Endothelial cell of umbilical vein (primary cell): ENCODE data around the gene PPA2. TPM values are rescaled to one million over a fixed set of nuclear protein-coding genes. Genes with fewer than 3 reads are reported as not detected.
"Not testable (repeated sequence)": the region's sequence is repeated elsewhere in the genome, so short reads cannot be mapped to it uniquely, and the experiment has no call there.

ENCODE experiments used
- BruUV-seq: library from RNA; stranded (reverse); fragments of 400-500 nt; replicated peaks from 2 replicates; lab custom pipeline; 2021; lab: Mats Ljungman, UMichigan
- CTCF ChIA-PET: fragments of 300-600, 350-600 bp; sonication (Branson Sonifier 250); formaldehyde crosslinking; loops from one replicate; lab custom pipeline; 2021; ENCODE audit warnings: antibody characterized with exemption, inconsistent platforms; lab: Charles Lee
- POLR2A ChIA-PET: fragments of 300-600, 350-600 bp; sonication (Branson Sonifier 250); formaldehyde crosslinking; loops from one replicate; lab custom pipeline; 2021; ENCODE audit warnings: antibody characterized with exemption, inconsistent platforms; lab: Charles Lee
- DNase-seq: peaks from one replicate; pipeline ENCODE4 v3.0.0-alpha.2; 2011; ENCODE audit warnings: low read depth, low spot score
- FAIRE-seq: peaks from 2 replicates; lab custom pipeline; 2011; peaks lifted over from hg19 to GRCh38; lab: Jason Lieb, UNC
- H2AFZ ChIP-seq: 2 replicates; pipeline ENCODE4 v1.6.0; 2012; ENCODE audit warnings: low read depth, low read length, control low read depth, inconsistent platforms
- H3K27ac ChIP-seq: 2 replicates; pipeline ENCODE4 v1.5.1; 2011; ENCODE audit warnings: low read depth, mild to moderate bottlenecking, control low read depth, low read length, moderate library complexity; ENCODE audit not compliant: insufficient read depth
- H3K27me3 ChIP-seq, 2 experiments: 2 replicates each; pipeline versions ENCODE4 v1.6.0 to v1.6.1; 2011; ENCODE audit warnings: low read length in 2 of 2, mixed read lengths in 1 of 2; ENCODE audit not compliant: control insufficient read depth in 2 of 2, insufficient read depth in 2 of 2
- H3K36me3 ChIP-seq, 2 experiments: 2 replicates in 1 of 2; 3 replicates in 1 of 2; pipeline ENCODE4 v1.5.1; 2011; ENCODE audit warnings: low read length in 2 of 2, mild to moderate bottlenecking in 1 of 2, moderate library complexity in 1 of 2; ENCODE audit not compliant: control insufficient read depth in 2 of 2, insufficient read depth in 2 of 2; ENCODE audit errors: extremely low read depth in 1 of 2
- H3K4me1 ChIP-seq: 3 replicates; pipeline ENCODE4 v1.5.1; 2011; ENCODE audit warnings: mild to moderate bottlenecking, low read length; ENCODE audit not compliant: control insufficient read depth, insufficient read depth; ENCODE audit errors: extremely low read depth
- H3K4me2 ChIP-seq: 2 replicates; pipeline ENCODE4 v1.6.1; 2011; ENCODE audit warnings: low read length, control low read depth, mixed read lengths; ENCODE audit not compliant: insufficient read depth
- H3K4me3 ChIP-seq, 3 experiments: fragments of 200-600 bp in 1 of 3; sonication (generic), shearing (Covaris generic) in 1 of 3; replicated peaks in 1 of 3; 2 replicates each; pipeline ENCODE4 v1.5.1; 2011 to 2016; ENCODE audit warnings: control low read depth in 3 of 3, low read length in 3 of 3, mild to moderate bottlenecking in 2 of 3, inconsistent platforms in 1 of 3, low read depth in 1 of 3, moderate library complexity in 1 of 3; ENCODE audit not compliant: insufficient read depth in 1 of 3
- H3K79me2 ChIP-seq: 2 replicates; pipeline ENCODE4 v1.6.0; 2012; ENCODE audit warnings: low read length, inconsistent platforms; ENCODE audit not compliant: control insufficient read depth, insufficient read depth
- H3K9ac ChIP-seq: replicated peaks from 2 replicates; pipeline ENCODE3; 2011; ENCODE audit warnings: low read length, control low read depth; ENCODE audit not compliant: insufficient read depth; ENCODE audit errors: extremely low read depth
- H3K9me1 ChIP-seq: replicated peaks from 3 replicates; pipeline ENCODE4 v1.6.0; 2011; ENCODE audit warnings: mild to moderate bottlenecking, low read length; ENCODE audit not compliant: control insufficient read depth, insufficient read depth; ENCODE audit errors: extremely low read depth
- H3K9me3 ChIP-seq: replicated peaks from 2 replicates; pipeline ENCODE4 v1.5.1; 2012; ENCODE audit warnings: low read length, inconsistent platforms; ENCODE audit not compliant: control insufficient read depth, insufficient read depth
- H4K20me1 ChIP-seq: replicated peaks from 2 replicates; pipeline ENCODE3; 2011; ENCODE audit warnings: mild to moderate bottlenecking, low read length; ENCODE audit not compliant: control insufficient read depth, insufficient read depth; ENCODE audit errors: extremely low read depth
- EZH2 ChIP-seq: IDR thresholded peaks from 2 replicates; pipeline ENCODE4 v1.6.1; 2012; ENCODE audit warnings: borderline replicate concordance, low read depth, mild to moderate bottlenecking, moderate library complexity, low read length, inconsistent platforms; ENCODE audit not compliant: severe bottlenecking
- FOS ChIP-seq: IDR thresholded peaks from 2 replicates; pipeline ENCODE4 v1.6.1; 2011; ENCODE audit warnings: mild to moderate bottlenecking, low read length, moderate library complexity, borderline replicate concordance; ENCODE audit not compliant: insufficient read depth
- GATA2 ChIP-seq: IDR thresholded peaks from 2 replicates; pipeline ENCODE4 v1.7.0; 2011; ENCODE audit warnings: low read depth, mild to moderate bottlenecking, moderate library complexity, mixed read lengths, low read length; ENCODE audit not compliant: insufficient read length, insufficient read depth
- JUN ChIP-seq: IDR thresholded peaks from 2 replicates; pipeline ENCODE4 v1.6.1; 2011; ENCODE audit warnings: borderline replicate concordance, low read depth; ENCODE audit not compliant: insufficient read length, insufficient read depth
- MYC ChIP-seq: IDR thresholded peaks from one replicate; pipeline ENCODE4 v1.6.1; 2011; ENCODE audit warnings: mild to moderate bottlenecking, low read depth, low read length
- POLR2AphosphoS5 ChIP-seq: IDR thresholded peaks from 2 replicates; pipeline ENCODE4 v1.6.1; 2012; ENCODE audit warnings: low read depth, mild to moderate bottlenecking, control low read depth, low read length, moderate library complexity; ENCODE audit not compliant: insufficient read depth
- dilution Hi-C: fragments of 300-500 bp; cut with MboI; formaldehyde crosslinking; loops from one replicate; pipeline ENCODE4 v1.15.0; 2019; ENCODE audit warnings: low sequenced_read_pairs; ENCODE audit not compliant: extremely low pct_ligation_motif_present
- intact Hi-C: fragments of 100-400 bp; cut with micrococcal nuclease; formaldehyde crosslinking; loops from one replicate; pipeline ENCODE4 v1.10.0; 2022
- polyA plus RNA-seq, 4 experiments: library from polyadenylated mRNA; depleted of rRNA in 3 of 4; stranded (reverse) in 3 of 4; unstranded in 1 of 4; fragments of >200 nt; gene quantifications; 2 replicates each; pipeline versions ENCODE4 v1.2.1 to v1.2.3, GENCODE V29; 2011 to 2012; ENCODE audit warnings: missing spikeins in 1 of 4
- total RNA-seq: library from RNA; stranded (reverse); gene quantifications from 2 replicates; pipeline ENCODE4 v1.2.3, GENCODE V29; 2021
- TF ChIP-seq, protein P1 (sequence below): IDR thresholded peaks from 2 replicates; pipeline ENCODE4 v1.6.1; 2011; ENCODE audit not compliant: insufficient read depth, insufficient read length

PPA2 gene
- total and polyA plus RNA-seq, 2 donors (not counting 3 experiments of a cell fraction or from before 2014, with no cell fraction given): 30.4 to 58.7 TPM

DNA sequence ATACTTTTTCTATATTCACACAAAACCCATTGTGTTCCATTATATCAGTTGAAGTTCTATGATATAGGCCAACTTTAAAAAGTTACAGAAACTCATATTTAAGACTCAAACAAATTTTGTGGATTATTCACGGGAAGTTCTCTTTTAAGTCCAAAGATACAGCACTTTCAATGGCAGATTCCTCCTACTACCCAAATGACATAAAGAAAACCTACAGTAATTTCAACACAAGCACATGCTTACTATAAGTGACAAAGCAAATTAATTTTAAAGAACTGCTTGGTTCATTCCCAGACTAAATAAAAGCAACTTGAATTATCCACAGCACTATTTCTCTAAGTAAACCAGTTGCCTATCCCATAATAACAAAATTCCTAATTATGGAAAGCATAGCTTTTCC is 4.1 kb downstream of the PPA2 start:
- no peak overlapping the region for H3K27ac ChIP-seq
- H3K9me3 ChIP-seq: no peaks in the 10 kb centered on the region
- no peaks in the 10 kb centered on the region for H4K20me1 ChIP-seq
- ChIA-PET CTCF (interaction anchor here (4.2 kb wide), 1 partner anchor 329 kb away, joined by 33 read pairs; no protein-coding TSS in a partner anchor), POLR2A (no interaction called here)
- no peaks in the 10 kb centered on the region for H3K9me1 ChIP-seq
- intact Hi-C loops: loop anchor here (10.0 kb wide), 1 partner anchor 535 kb away; no protein-coding TSS in a partner anchor
- dilution Hi-C loops: no loop called here
- H3K36me3 ChIP-seq: peaks cover 0 to 4% of the 10 kb centered on the region in 2 experiments
- no peak overlapping the region for H3K4me2 ChIP-seq
- no TSS peak for BruUV-seq
- TF ChIP-seq FOS: no peak
- no peak for TF ChIP-seq EZH2
- TF ChIP-seq JUN: no peak
- no peak for TF ChIP-seq GATA2
- no peak for TF ChIP-seq MYC
- peaks cover 18% of the 10 kb centered on the region for H3K4me1 ChIP-seq
- peaks cover 45% of the 10 kb centered on the region for H3K79me2 ChIP-seq
- no peak overlapping the region for H3K9ac ChIP-seq
- DNase-seq (no peak), FAIRE-seq (no peak)
- H3K27me3 ChIP-seq: no peaks in the 10 kb centered on the region
- no peak overlapping the region for H2AFZ ChIP-seq
- no peak overlapping the region for H3K4me3 ChIP-seq

DNA sequence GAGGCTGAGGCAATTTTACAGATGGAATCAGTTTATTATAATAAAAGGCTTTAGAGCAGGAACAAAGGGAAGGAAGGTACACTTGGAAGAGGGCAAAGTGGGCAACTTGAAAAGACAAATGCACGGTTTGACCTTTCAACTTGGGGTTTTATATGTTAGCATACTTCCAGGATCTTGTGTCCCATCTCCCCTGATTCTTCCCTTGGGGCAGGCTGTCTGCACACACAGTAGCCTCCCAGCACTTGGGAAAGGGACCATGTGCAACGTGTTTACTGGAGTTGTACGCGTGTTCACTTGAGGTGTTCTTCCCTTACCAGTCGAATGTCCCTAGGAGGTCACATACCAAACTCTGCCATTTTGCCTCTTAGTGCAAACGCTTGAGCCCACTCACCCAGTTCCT is 7.3 kb downstream of the PPA2 start:
- Histone ChIP-seq H3K79me2 (peaks cover 37% of the 10 kb centered on the region), H3K9me1 (no peaks in the 10 kb centered on the region), H3K9me3 (no peaks in the 10 kb centered on the region), H4K20me1 (no peaks in the 10 kb centered on the region), H3K27me3 (no peaks in the 10 kb centered on the region), H3K27ac (no peak overlapping the region), H3K36me3 (peaks cover 0 to 4% of the 10 kb centered on the region in 2 experiments), H3K9ac (no peak overlapping the region), H2AFZ (no peak overlapping the region), H3K4me2 (no peak overlapping the region), H3K4me1 (peaks cover 4% of the 10 kb centered on the region), H3K4me3 (no peak overlapping the region)
- FAIRE-seq (no peak), DNase-seq (no peak)
- ChIA-PET POLR2A (no interaction called here), CTCF (no interaction called here)
- no TSS peak for BruUV-seq
- dilution Hi-C loops (no loop called here), intact Hi-C loops (no loop called here)
- TF ChIP-seq, protein P1, sequence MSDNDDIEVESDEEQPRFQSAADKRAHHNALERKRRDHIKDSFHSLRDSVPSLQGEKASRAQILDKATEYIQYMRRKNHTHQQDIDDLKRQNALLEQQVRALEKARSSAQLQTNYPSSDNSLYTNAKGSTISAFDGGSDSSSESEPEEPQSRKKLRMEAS: no peak
- TF ChIP-seq POLR2AphosphoS5: no peak

DNA sequence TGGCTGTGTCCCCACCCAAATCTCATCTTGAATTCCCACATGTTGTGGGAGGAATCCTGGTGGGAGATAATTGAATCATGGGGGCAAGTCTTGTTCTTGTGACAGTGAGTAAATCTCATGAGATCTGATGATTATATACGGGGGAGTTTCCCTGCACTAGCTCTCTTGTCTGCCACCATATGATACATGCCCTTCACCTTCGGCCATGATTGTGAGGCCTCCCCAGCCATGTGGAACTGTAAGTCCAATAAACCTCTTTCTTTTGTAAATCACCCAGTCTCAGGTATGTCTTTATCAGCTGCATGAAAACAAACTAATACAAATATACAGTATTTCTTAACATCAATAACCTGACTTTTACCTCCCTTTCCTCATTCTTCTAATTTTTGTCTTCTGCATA is 9.3 kb downstream of the PPA2 start:
- CTCF ChIA-PET: interaction anchor here (0.6 to 1.7 kb wide), 2 partner anchors 9 to 15 kb away, joined by 3 to 9 read pairs; partner anchors contain the start of gene PPA2
- FAIRE-seq, H3K36me3 ChIP-seq, H3K27ac ChIP-seq, H3K9ac ChIP-seq, DNase-seq, H3K9me1 ChIP-seq, H4K20me1 ChIP-seq, dilution Hi-C loops, H3K4me1 ChIP-seq, intact Hi-C loops, H3K9me3 ChIP-seq, H2AFZ ChIP-seq, POLR2A ChIA-PET, H3K27me3 ChIP-seq, BruUV-seq, H3K4me2 ChIP-seq, H3K4me3 ChIP-seq: not testable (repeated sequence)
- peaks cover 20% of the 10 kb centered on the region for H3K79me2 ChIP-seq
